KMS-11 (cell line): Measurements from ENCODE around the gene MAPKAP1.

Experiments used
- H2AFZ ChIP-seq: fragments of 200-600 bp; sonication (generic); 2 replicates; pipeline ENCODE4 v1.6.1; 2016; ENCODE audit warnings: antibody characterized with exemption, mixed run types, low read depth
- H3K27ac ChIP-seq: fragments of 200-600 bp; sonication (generic); 2 replicates; pipeline ENCODE4 v1.6.1; 2016; ENCODE audit warnings: mild to moderate bottlenecking, mixed run types
- H3K27me3 ChIP-seq: fragments of 200-600 bp; sonication (generic); 2 replicates; pipeline ENCODE4 v1.6.1; 2017; ENCODE audit warnings: mild to moderate bottlenecking, low read depth, mixed run types, moderate library complexity; ENCODE audit not compliant: insufficient read depth
- H3K36me3 ChIP-seq: fragments of 200-600 bp; sonication (generic); 2 replicates; pipeline ENCODE4 v1.6.1; 2017; ENCODE audit warnings: mild to moderate bottlenecking, mixed run types; ENCODE audit not compliant: insufficient read depth
- H3K4me1 ChIP-seq: fragments of 200-600 bp; sonication (generic); 2 replicates; pipeline ENCODE4 v1.6.1; 2016; ENCODE audit warnings: mild to moderate bottlenecking, low read depth, mixed run types; ENCODE audit not compliant: poor library complexity, severe bottlenecking
- H3K4me2 ChIP-seq: fragments of 200-600 bp; sonication (generic); 2 replicates; pipeline ENCODE4 v1.7.0; 2016; ENCODE audit warnings: mild to moderate bottlenecking, mixed run types
- H3K4me3 ChIP-seq: fragments of 200-600 bp; sonication (generic); IDR thresholded peaks from 2 replicates; pipeline ENCODE4 v1.6.1; 2017; ENCODE audit warnings: low read depth, low read length, mixed read lengths; ENCODE audit not compliant: insufficient read depth
- H3K79me2 ChIP-seq: fragments of 200-600 bp; sonication (generic); 2 replicates; pipeline ENCODE4 v1.6.1; 2016; ENCODE audit warnings: low read depth, mixed run types; ENCODE audit not compliant: insufficient read depth
- H3K9ac ChIP-seq: fragments of 200-600 bp; sonication (generic); 2 replicates; pipeline ENCODE4 v1.6.1; 2016; ENCODE audit warnings: mild to moderate bottlenecking, mixed run types
- H4K20me1 ChIP-seq: fragments of 200-600 bp; sonication (generic); 2 replicates; pipeline ENCODE4 v1.6.1; 2016; ENCODE audit warnings: mild to moderate bottlenecking, mixed run types; ENCODE audit not compliant: insufficient read depth
- TF ChIP-seq, protein P1 (sequence below): fragments of 200-600 bp; sonication (generic); conservative IDR thresholded peaks from 2 replicates; pipeline ENCODE4 v1.6.1; 2017; ENCODE audit warnings: low read depth, mild to moderate bottlenecking, antibody characterized with exemption, low read length, moderate library complexity, mixed read lengths

Gene MAPKAP1

DNA sequence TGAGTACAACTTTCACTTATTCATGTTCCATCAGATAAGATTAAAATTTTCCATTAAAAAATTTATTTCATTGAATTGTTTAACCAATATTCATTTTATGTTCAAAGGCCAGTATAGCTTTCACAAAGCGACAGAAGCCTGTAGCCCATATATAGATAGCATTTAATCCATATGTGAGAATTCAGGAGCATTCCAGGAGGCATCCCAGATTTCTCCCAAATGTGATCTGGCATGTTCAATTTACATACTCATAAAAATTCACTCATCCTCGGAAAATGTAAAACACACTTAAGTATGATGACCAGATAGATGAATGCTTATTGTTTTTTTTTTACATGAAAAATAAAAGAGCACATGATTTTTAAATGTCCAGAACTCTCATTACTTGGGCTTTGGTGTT, 141.9 kb downstream of the MAPKAP1 start:
- Histone ChIP-seq H3K27me3 (no peaks in the 10 kb centered on the region), H2AFZ (no peak overlapping the region), H3K4me1 (peaks cover 40% of the 10 kb centered on the region), H3K4me2 (no peak overlapping the region), H3K4me3 (no peak overlapping the region), H3K9ac (no peak overlapping the region), H3K36me3 (no peaks in the 10 kb centered on the region), H4K20me1 (no peaks in the 10 kb centered on the region), H3K79me2 (no peaks in the 10 kb centered on the region), H3K27ac (no peak overlapping the region)
- TF ChIP-seq, protein P1, sequence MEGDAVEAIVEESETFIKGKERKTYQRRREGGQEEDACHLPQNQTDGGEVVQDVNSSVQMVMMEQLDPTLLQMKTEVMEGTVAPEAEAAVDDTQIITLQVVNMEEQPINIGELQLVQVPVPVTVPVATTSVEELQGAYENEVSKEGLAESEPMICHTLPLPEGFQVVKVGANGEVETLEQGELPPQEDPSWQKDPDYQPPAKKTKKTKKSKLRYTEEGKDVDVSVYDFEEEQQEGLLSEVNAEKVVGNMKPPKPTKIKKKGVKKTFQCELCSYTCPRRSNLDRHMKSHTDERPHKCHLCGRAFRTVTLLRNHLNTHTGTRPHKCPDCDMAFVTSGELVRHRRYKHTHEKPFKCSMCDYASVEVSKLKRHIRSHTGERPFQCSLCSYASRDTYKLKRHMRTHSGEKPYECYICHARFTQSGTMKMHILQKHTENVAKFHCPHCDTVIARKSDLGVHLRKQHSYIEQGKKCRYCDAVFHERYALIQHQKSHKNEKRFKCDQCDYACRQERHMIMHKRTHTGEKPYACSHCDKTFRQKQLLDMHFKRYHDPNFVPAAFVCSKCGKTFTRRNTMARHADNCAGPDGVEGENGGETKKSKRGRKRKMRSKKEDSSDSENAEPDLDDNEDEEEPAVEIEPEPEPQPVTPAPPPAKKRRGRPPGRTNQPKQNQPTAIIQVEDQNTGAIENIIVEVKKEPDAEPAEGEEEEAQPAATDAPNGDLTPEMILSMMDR: no peak

DNA sequence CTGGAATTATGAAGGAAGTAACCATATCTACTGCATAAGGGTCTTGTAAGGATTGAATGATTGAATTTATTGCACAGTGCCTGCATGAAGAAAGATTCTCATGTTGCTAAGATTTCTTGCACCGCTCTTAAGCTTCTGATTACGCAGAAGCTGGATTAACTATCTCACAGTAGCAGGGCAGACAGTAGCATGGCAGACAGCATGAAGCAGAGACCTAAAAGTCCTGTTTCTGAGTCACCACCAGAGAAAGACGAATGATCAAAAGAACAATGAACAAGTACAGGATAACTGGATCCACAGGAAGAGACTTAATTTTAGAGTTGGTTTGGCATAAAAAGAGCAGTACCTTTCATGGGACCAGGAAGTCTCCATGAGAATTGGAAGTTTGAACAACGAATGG, 142.4 kb downstream of the MAPKAP1 start:
- no peak overlapping the region for H3K4me2 ChIP-seq
- no peak overlapping the region for H2AFZ ChIP-seq
- H3K4me3 ChIP-seq: no peak overlapping the region
- H3K27me3 ChIP-seq: no peaks in the 10 kb centered on the region
- no peak overlapping the region for H3K9ac ChIP-seq
- H3K4me1 ChIP-seq: peaks cover 45% of the 10 kb centered on the region
- no peaks in the 10 kb centered on the region for H4K20me1 ChIP-seq
- 0 out of 2 replicates have a peak, but pooled peaks cover 3% of the 10 kb centered on the region for H3K79me2 ChIP-seq
- no peak overlapping the region for H3K27ac ChIP-seq
- H3K36me3 ChIP-seq: no peaks in the 10 kb centered on the region
- TF ChIP-seq, protein P1: no peak

DNA sequence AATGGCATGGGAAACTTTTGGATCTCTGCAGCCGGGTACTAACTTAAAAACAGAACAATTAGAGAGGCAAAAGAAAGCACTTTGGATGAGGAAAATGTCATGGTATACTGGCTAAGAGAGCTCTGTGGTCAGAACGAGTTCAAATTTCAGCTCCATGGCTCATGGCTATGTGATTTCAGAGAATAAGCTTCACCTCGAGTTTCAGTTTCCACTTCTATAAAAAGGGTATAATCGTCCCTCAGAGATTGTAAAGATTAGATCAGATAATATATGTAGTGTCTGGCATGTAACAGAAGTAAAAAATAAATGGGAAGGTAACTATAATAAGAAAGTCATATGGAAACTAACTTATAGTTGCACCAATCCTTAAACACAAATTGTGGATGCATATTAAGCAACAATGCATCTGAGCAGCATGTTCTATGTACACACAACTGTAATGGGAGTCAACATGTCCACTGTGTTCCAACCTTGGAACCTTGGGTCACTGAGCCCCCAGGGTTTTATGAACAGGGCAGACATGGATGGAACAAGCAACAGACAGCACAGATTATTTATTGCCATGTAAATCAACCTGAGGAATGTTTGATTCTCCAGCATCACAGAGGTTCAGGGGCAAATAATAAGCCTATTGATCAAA, 145.4 kb downstream of the MAPKAP1 start:
- 0 out of 2 replicates have a peak, but pooled peaks cover 8% of the 10 kb centered on the region for H3K79me2 ChIP-seq
- H4K20me1 ChIP-seq: no peaks in the 10 kb centered on the region
- no peak overlapping the region for H3K4me3 ChIP-seq
- TF ChIP-seq, protein P1: no peak
- peak overlapping the region; percentile 72 for H3K27ac ChIP-seq
- no peaks in the 10 kb centered on the region for H3K27me3 ChIP-seq
- H3K36me3 ChIP-seq: no peaks in the 10 kb centered on the region
- H3K4me1 ChIP-seq: peaks cover 65% of the 10 kb centered on the region
- peak overlapping the region; percentile 81 for H3K4me2 ChIP-seq
- H2AFZ ChIP-seq: no peak overlapping the region
- H3K9ac ChIP-seq: peak overlapping the region; percentile 10; the same call in 1 of the 2 replicates

DNA sequence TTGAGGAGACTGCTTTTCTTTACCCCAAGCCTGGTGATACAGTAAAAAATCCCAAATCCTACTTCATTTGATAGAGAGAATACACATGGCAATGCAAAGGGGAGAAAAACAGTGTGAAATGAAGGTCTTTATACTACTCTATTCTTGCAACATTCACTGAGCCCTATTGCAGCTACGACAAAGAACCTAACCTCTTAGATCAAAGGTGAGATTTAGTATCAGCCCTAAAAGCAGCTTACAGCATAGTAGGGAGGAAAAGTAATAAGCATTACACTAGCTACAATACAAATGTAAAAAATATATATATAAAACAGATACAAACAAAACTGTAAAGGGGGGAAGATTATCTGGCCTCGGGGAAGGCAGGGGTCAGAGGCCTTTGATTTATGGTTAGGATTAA, 147.1 kb downstream of the MAPKAP1 start:
- Histone ChIP-seq H3K79me2 (peaks cover 8% of the 10 kb centered on the region; the same call in 1 of the 2 replicates), H2AFZ (no peak overlapping the region), H3K36me3 (no peaks in the 10 kb centered on the region), H3K27me3 (no peaks in the 10 kb centered on the region), H3K4me3 (no peak overlapping the region), H3K4me1 (peaks cover 65% of the 10 kb centered on the region), H3K9ac (no peak overlapping the region), H3K27ac (no peak overlapping the region), H3K4me2 (peak overlapping the region; percentile 81; the same call in 1 of the 2 replicates), H4K20me1 (no peaks in the 10 kb centered on the region)
- TF ChIP-seq, protein P1: no peak
